HUES64 (cell line): ENCODE results near the gene PEPD.
"Not testable (repeated sequence)": the region's sequence is repeated elsewhere in the genome, so short reads cannot be mapped to it uniquely, and the experiment has no call there.

Source experiments
- H3K27ac ChIP-seq: 2 replicates; pipeline ENCODE4 v1.7.0; 2013; ENCODE audit warnings: low read depth, low read length, inconsistent platforms
- H3K27me3 ChIP-seq: 2 replicates; pipeline ENCODE4 v1.6.1; 2013; ENCODE audit warnings: mild to moderate bottlenecking, low read length; ENCODE audit not compliant: insufficient read depth
- H3K36me3 ChIP-seq: 2 replicates; pipeline ENCODE4 v1.6.1; 2013; ENCODE audit warnings: mild to moderate bottlenecking, low read length; ENCODE audit not compliant: insufficient read depth
- H3K4me1 ChIP-seq: 2 replicates; pipeline ENCODE4 v1.6.1; 2013; ENCODE audit warnings: mild to moderate bottlenecking, low read length, moderate library complexity; ENCODE audit not compliant: insufficient read depth
- H3K4me3 ChIP-seq: 2 replicates; pipeline ENCODE4 v1.5.1; 2013; ENCODE audit warnings: mild to moderate bottlenecking, low read length, moderate library complexity
- H3K9ac ChIP-seq: 2 replicates; pipeline ENCODE4 v1.6.1; 2013; ENCODE audit warnings: mild to moderate bottlenecking, low read depth, low read length
- H3K9me3 ChIP-seq: 2 replicates; pipeline ENCODE4 v1.6.1; 2013; ENCODE audit warnings: low read depth, low read length; ENCODE audit not compliant: insufficient read depth
- WGBS: fragments of 150-250, 120-280 bp; methylation state at CpG from one replicate; pipeline ENCODE4 v1.1.7; 2013; ENCODE audit warnings: missing lambda C conversion rate; 5-methylcytosine and 5-hydroxymethylcytosine counted together

Gene PEPD

GRCh38 chr19:33497131-33497777, 24.3 kb downstream of the PEPD start:
- 95% methylated on average over 15 of the region's 15 CpGs for WGBS
- Histone ChIP-seq H3K4me3 (no peak overlapping the region), H3K36me3 (peaks cover 13% of the 10 kb centered on the region), H3K27me3 (no peaks in the 10 kb centered on the region), H3K9me3 (no peaks in the 10 kb centered on the region), H3K4me1 (no peaks in the 10 kb centered on the region), H3K27ac (no peak overlapping the region), H3K9ac (no peak overlapping the region)

GRCh38 chr19:33496038-33496895, 25.3 kb downstream of the PEPD start:
- Histone ChIP-seq H3K36me3 (peaks cover 13% of the 10 kb centered on the region), H3K4me3 (no peak overlapping the region), H3K27me3 (no peaks in the 10 kb centered on the region), H3K4me1 (no peaks in the 10 kb centered on the region), H3K9ac (no peak overlapping the region), H3K27ac (no peak overlapping the region), H3K9me3 (no peaks in the 10 kb centered on the region)
- 94% methylated on average over 29 of the region's 29 CpGs for WGBS

- 95% methylated on average over 13 of the region's 14 CpGs for WGBS
- H3K27ac ChIP-seq: no peak overlapping the region
- no peak overlapping the region for H3K9ac ChIP-seq
- H3K27me3 ChIP-seq: no peaks in the 10 kb centered on the region
- H3K36me3 ChIP-seq: peaks cover 5% of the 10 kb centered on the region; the same call in 1 of the 2 replicates
- no peaks in the 10 kb centered on the region for H3K4me1 ChIP-seq
- H3K4me3 ChIP-seq: no peak overlapping the region
- H3K9me3 ChIP-seq: no peaks in the 10 kb centered on the region
These were observed 28.0 kb downstream of the PEPD start for GRCh38 chr19:33493401-33494275.

- Histone ChIP-seq H3K4me1 (no peaks in the 10 kb centered on the region), H3K27ac (no peak overlapping the region), H3K27me3 (no peaks in the 10 kb centered on the region), H3K9me3 (no peaks in the 10 kb centered on the region), H3K4me3 (no peak overlapping the region), H3K36me3 (no peaks in the 10 kb centered on the region; the same call in 1 of the 2 replicates), H3K9ac (no peak overlapping the region)
- 92% methylated on average over 8 of the region's 8 CpGs for WGBS
These were observed 28.6 kb downstream of the PEPD start for GRCh38 chr19:33492951-33493350.

GRCh38 chr19:33492090-33492489, 29.5 kb downstream of the PEPD start:
- Histone ChIP-seq H3K4me1 (no peaks in the 10 kb centered on the region), H3K36me3 (no peaks in the 10 kb centered on the region; the same call in 1 of the 2 replicates)
- WGBS: over 99% methylated on average over 7 of the region's 7 CpGs

GRCh38 chr19:33490596-33490995, 31.0 kb downstream of the PEPD start:
- H3K27ac ChIP-seq, H3K4me1 ChIP-seq, H3K4me3 ChIP-seq, H3K9me3 ChIP-seq, H3K9ac ChIP-seq, H3K27me3 ChIP-seq, H3K36me3 ChIP-seq: not testable (repeated sequence)
- 97% methylated on average over 8 of the region's 8 CpGs for WGBS

More at GRCh38 chr19:33492090-33492489, 29.5 kb downstream of the PEPD start:
- Histone ChIP-seq H3K9me3 (no peaks in the 10 kb centered on the region), H3K27ac (no peak overlapping the region), H3K27me3 (no peaks in the 10 kb centered on the region), H3K9ac (no peak overlapping the region), H3K4me3 (no peak overlapping the region)

GRCh38 chr19:33490041-33490451, 31.5 kb downstream of the PEPD start:
- 96% methylated on average over 9 of the region's 9 CpGs for WGBS
- no peaks in the 10 kb centered on the region for H3K36me3 ChIP-seq
- H3K9me3 ChIP-seq: no peaks in the 10 kb centered on the region
- no peak overlapping the region for H3K27ac ChIP-seq
- no peaks in the 10 kb centered on the region for H3K27me3 ChIP-seq
- no peak overlapping the region for H3K9ac ChIP-seq
- no peaks in the 10 kb centered on the region for H3K4me1 ChIP-seq
- no peak overlapping the region for H3K4me3 ChIP-seq

GRCh38 chr19:33488826-33489225, 32.8 kb downstream of the PEPD start:
- no peak overlapping the region for H3K27ac ChIP-seq
- no peaks in the 10 kb centered on the region for H3K4me1 ChIP-seq
- WGBS: 94% methylated on average over 8 of the region's 8 CpGs
- H3K9ac ChIP-seq: no peak overlapping the region
- H3K4me3 ChIP-seq: no peak overlapping the region
- no peaks in the 10 kb centered on the region for H3K27me3 ChIP-seq
- H3K36me3 ChIP-seq: no peaks in the 10 kb centered on the region
- no peaks in the 10 kb centered on the region for H3K9me3 ChIP-seq

- WGBS: 89% methylated on average over 14 of the region's 16 CpGs
- Histone ChIP-seq H3K27ac (no peak overlapping the region), H3K4me3 (no peak overlapping the region), H3K9me3 (no peaks in the 10 kb centered on the region), H3K4me1 (no peaks in the 10 kb centered on the region), H3K36me3 (no peaks in the 10 kb centered on the region), H3K9ac (no peak overlapping the region), H3K27me3 (no peaks in the 10 kb centered on the region)
These were observed 33.4 kb downstream of the PEPD start for GRCh38 chr19:33487901-33488800.
